Neural progenitor cell (in vitro differentiated cells): ENCODE data around the gene ABCC3. TPM values are rescaled to one million over a fixed set of nuclear protein-coding genes. Genes with fewer than 3 reads are reported as not detected.

Experiments used
- DNase-seq: peaks from one replicate; pipeline ENCODE4 v3.0.0-alpha.2; 2016; ENCODE audit warnings: low spot score
- H2AFZ ChIP-seq: fragments of 200-600 bp; sonication (generic); replicated peaks from 2 replicates; pipeline ENCODE4 v1.6.1; 2016; ENCODE audit warnings: antibody characterized with exemption
- H3F3A ChIP-seq: fragments of 200-600 bp; sonication (generic); 2 replicates; pipeline ENCODE4 v1.6.1; 2016; ENCODE audit warnings: antibody characterized with exemption, low read depth
- H3K27ac ChIP-seq: fragments of 200-600 bp; sonication (generic); 2 replicates; pipeline ENCODE4 v1.5.1; 2016; ENCODE audit warnings: mild to moderate bottlenecking
- H3K27me3 ChIP-seq: fragments of 200-600 bp; sonication (generic); 2 replicates; pipeline ENCODE4 v1.6.1; 2016; ENCODE audit warnings: mild to moderate bottlenecking, moderate library complexity
- H3K36me3 ChIP-seq: fragments of 200-600 bp; sonication (generic); 2 replicates; pipeline ENCODE4 v1.5.1; 2016
- H3K4me1 ChIP-seq: fragments of 200-600 bp; sonication (generic); 2 replicates; pipeline ENCODE4 v1.6.1; 2016; ENCODE audit warnings: mixed run types
- H3K4me2 ChIP-seq: fragments of 200-600 bp; sonication (generic); 2 replicates; pipeline ENCODE4 v1.6.1; 2016
- H3K4me3 ChIP-seq: fragments of 200-600 bp; sonication (generic); 2 replicates; pipeline ENCODE4 v1.5.1; 2016
- H3K79me2 ChIP-seq: fragments of 200-600 bp; sonication (generic); 2 replicates; pipeline ENCODE4 v1.6.1; 2016; ENCODE audit warnings: low read depth
- H3K9ac ChIP-seq: fragments of 200-600 bp; sonication (generic); 2 replicates; pipeline ENCODE4 v1.6.1; 2016
- H3K9me3 ChIP-seq: fragments of 200-600 bp; sonication (generic); 2 replicates; pipeline ENCODE4 v1.5.1; 2016; ENCODE audit warnings: low read depth
- H4K20me1 ChIP-seq: fragments of 200-600 bp; sonication (generic); 2 replicates; pipeline ENCODE4 v1.6.1; 2016; ENCODE audit warnings: low read depth
- H3K27ac Mint-ChIP-seq: 3 replicates; pipeline ENCODE4 v1.8.0; 2021; ENCODE audit warnings: mixed read lengths
- H3K27me3 Mint-ChIP-seq: 2 replicates; pipeline ENCODE4 v1.8.0; 2022; ENCODE audit warnings: low read depth, mild to moderate bottlenecking, inconsistent platforms, moderate library complexity, mixed read lengths; ENCODE audit not compliant: insufficient read depth
- H3K36me3 Mint-ChIP-seq: 3 replicates; pipeline ENCODE4 v1.8.0; 2021; ENCODE audit warnings: mixed read lengths
- H3K4me1 Mint-ChIP-seq: 3 replicates; pipeline ENCODE4 v1.8.0; 2021; ENCODE audit warnings: mixed read lengths
- H3K4me3 Mint-ChIP-seq: 3 replicates; pipeline ENCODE4 v1.8.0; 2021; ENCODE audit warnings: mild to moderate bottlenecking, moderate library complexity, mixed read lengths
- H3K9me3 Mint-ChIP-seq: 3 replicates; pipeline ENCODE4 v1.8.0; 2020; ENCODE audit warnings: mixed read lengths
- EZH2 ChIP-seq: fragments of 200-600 bp; sonication (generic); IDR thresholded peaks from 2 replicates; pipeline ENCODE4 v1.6.1; 2017; ENCODE audit warnings: antibody characterized with exemption, mild to moderate bottlenecking, moderate library complexity
- EZH2phosphoT487 ChIP-seq: fragments of 200-600 bp; sonication (generic); IDR thresholded peaks from 2 replicates; pipeline ENCODE4 v1.6.1; 2017; ENCODE audit warnings: antibody characterized with exemption
- total RNA-seq: library from RNA; depleted of rRNA; stranded (reverse); fragments of >200 nt; gene quantifications from 2 replicates; pipeline ENCODE4 v1.2.3, GENCODE V29; 2015; ENCODE audit warnings: low replicate concordance
- TF ChIP-seq, protein P1 (sequence below): fragments of 200-600 bp; sonication (generic); IDR thresholded peaks from 2 replicates; pipeline ENCODE4 v1.5.1; 2017; ENCODE audit warnings: antibody characterized with exemption, mild to moderate bottlenecking

Gene ABCC3
- total RNA-seq, 1 donor from 2014 or later, result not detected

DNA sequence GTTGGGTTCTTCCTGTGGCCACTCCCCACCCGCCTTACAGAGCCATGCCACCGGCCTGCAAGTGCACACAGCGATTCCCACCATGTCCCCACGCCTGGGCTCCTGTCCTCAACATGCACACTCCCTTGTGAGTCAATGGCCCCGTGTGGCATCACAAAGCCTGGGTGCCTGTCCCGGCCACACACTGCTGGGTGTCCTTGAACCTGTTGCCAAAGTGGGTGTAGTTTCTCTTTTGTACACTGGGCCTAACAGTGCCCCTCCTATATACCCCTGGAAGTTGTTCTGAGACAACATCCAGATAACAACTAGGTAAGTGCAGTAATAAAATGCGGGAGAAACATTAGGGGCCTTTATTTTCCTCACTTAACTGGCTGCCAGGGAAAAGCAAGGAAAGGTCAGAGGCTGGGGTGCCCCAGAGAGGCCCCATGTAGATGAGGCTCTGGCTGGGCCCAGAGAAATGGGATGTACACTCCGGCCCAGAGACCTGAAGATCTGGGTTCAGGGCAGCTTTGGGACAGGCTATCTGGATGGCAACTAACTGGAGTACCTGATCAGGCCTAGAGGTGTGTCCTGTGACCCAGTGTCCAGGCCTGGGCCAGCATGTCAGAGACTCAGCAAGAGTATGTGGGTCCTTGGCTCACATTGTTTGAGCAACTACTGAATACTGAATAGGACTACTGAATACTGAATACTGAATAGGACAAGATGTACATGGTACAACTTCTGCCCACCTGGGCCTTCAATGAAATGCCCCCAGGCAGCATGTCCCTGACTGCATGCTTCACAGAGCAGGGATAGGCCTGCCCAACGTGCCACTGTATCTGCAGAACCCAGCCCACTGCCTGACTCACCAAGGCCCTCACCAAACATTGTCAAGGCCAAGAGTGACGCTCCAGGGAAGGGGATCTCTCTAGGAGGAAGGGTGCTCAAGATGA is 8.3 kb downstream of the ABCC3 start:
- Histone ChIP-seq H3K27me3 (peaks cover 3% of the 10 kb centered on the region), H3K4me1 (peaks cover 14% of the 10 kb centered on the region), H3K36me3 (no peaks in the 10 kb centered on the region), H3K4me2 (no peak overlapping the region), H4K20me1 (no peaks in the 10 kb centered on the region), H2AFZ (no peak overlapping the region), H3K27ac (no peak overlapping the region), H3K9ac (no peak overlapping the region), H3F3A (no peaks in the 10 kb centered on the region), H3K9me3 (no peaks in the 10 kb centered on the region), H3K79me2 (no peaks in the 10 kb centered on the region), H3K4me3 (no peak overlapping the region)
- TF ChIP-seq, protein P1, sequence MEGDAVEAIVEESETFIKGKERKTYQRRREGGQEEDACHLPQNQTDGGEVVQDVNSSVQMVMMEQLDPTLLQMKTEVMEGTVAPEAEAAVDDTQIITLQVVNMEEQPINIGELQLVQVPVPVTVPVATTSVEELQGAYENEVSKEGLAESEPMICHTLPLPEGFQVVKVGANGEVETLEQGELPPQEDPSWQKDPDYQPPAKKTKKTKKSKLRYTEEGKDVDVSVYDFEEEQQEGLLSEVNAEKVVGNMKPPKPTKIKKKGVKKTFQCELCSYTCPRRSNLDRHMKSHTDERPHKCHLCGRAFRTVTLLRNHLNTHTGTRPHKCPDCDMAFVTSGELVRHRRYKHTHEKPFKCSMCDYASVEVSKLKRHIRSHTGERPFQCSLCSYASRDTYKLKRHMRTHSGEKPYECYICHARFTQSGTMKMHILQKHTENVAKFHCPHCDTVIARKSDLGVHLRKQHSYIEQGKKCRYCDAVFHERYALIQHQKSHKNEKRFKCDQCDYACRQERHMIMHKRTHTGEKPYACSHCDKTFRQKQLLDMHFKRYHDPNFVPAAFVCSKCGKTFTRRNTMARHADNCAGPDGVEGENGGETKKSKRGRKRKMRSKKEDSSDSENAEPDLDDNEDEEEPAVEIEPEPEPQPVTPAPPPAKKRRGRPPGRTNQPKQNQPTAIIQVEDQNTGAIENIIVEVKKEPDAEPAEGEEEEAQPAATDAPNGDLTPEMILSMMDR, result no peak
- no peak for TF ChIP-seq EZH2
- TF ChIP-seq EZH2phosphoT487, result no peak
- no peaks in the 10 kb centered on the region for H3K9me3 Mint-ChIP-seq
- peaks cover 17% of the 10 kb centered on the region for H3K4me1 Mint-ChIP-seq
- DNase-seq, result no peak
- H3K36me3 Mint-ChIP-seq, result no peaks in the 10 kb centered on the region
- H3K4me3 Mint-ChIP-seq, result no peak overlapping the region
- H3K27me3 Mint-ChIP-seq, result peaks cover 13% of the 10 kb centered on the region
- peak overlapping the region; percentile 42 for H3K27ac Mint-ChIP-seq

GRCh38 chr17:50645748-50646682 is 11.3 kb downstream of the ABCC3 start:
- no peaks in the 10 kb centered on the region for H3K9me3 ChIP-seq
- DNase-seq, result no peak
- H3K4me2 ChIP-seq, result no peak overlapping the region
- H3K9me3 Mint-ChIP-seq, result peaks cover 3% of the 10 kb centered on the region
- H3K36me3 ChIP-seq, result no peaks in the 10 kb centered on the region
- no peak overlapping the region for H3K4me3 Mint-ChIP-seq
- H3K79me2 ChIP-seq, result no peaks in the 10 kb centered on the region
- no peak overlapping the region for H3K27ac ChIP-seq
- H3K9ac ChIP-seq, result no peak overlapping the region
- H3K4me1 Mint-ChIP-seq, result peaks cover 7% of the 10 kb centered on the region
- no peak overlapping the region for H3K4me3 ChIP-seq
- peaks cover 8% of the 10 kb centered on the region for H3K27me3 Mint-ChIP-seq
- H4K20me1 ChIP-seq, result no peaks in the 10 kb centered on the region
- no peaks in the 10 kb centered on the region for H3F3A ChIP-seq
- H3K27me3 ChIP-seq, result no peaks in the 10 kb centered on the region
- H3K27ac Mint-ChIP-seq, result no peak overlapping the region
- TF ChIP-seq EZH2 (no peak), EZH2phosphoT487 (no peak)
- TF ChIP-seq, protein P1, result no peak
- H3K36me3 Mint-ChIP-seq, result no peaks in the 10 kb centered on the region
- no peak overlapping the region for H2AFZ ChIP-seq
- peaks cover 4% of the 10 kb centered on the region for H3K4me1 ChIP-seq

GRCh38 chr17:50647187-50647586 is 12.5 kb downstream of the ABCC3 start:
- no peak overlapping the region for H3K4me3 ChIP-seq
- H3K9ac ChIP-seq, result no peak overlapping the region
- no peak overlapping the region for H3K27ac ChIP-seq
- H3K36me3 ChIP-seq, result no peaks in the 10 kb centered on the region
- no peak overlapping the region for H2AFZ ChIP-seq
- peak overlapping the region; percentile 34 for H3K27ac Mint-ChIP-seq
- H4K20me1 ChIP-seq, result no peaks in the 10 kb centered on the region
- peaks cover 3% of the 10 kb centered on the region for H3K9me3 Mint-ChIP-seq
- H3K4me3 Mint-ChIP-seq, result no peak overlapping the region
- H3K9me3 ChIP-seq, result no peaks in the 10 kb centered on the region
- no peaks in the 10 kb centered on the region for H3F3A ChIP-seq
- no peaks in the 10 kb centered on the region for H3K79me2 ChIP-seq
- H3K4me1 ChIP-seq, result no peaks in the 10 kb centered on the region
- H3K4me2 ChIP-seq, result no peak overlapping the region
- H3K36me3 Mint-ChIP-seq, result no peaks in the 10 kb centered on the region
- peaks cover 6% of the 10 kb centered on the region for H3K27me3 Mint-ChIP-seq
- H3K27me3 ChIP-seq, result no peaks in the 10 kb centered on the region
- no peak for TF ChIP-seq EZH2
- TF ChIP-seq, protein P1, result no peak
- TF ChIP-seq EZH2phosphoT487, result no peak
- DNase-seq, result no peak
- no peaks in the 10 kb centered on the region for H3K4me1 Mint-ChIP-seq
